GM18858 (cell line): Measurements from ENCODE around the gene FYB1.

Experiments
- ATAC-seq: cut with Tn5 transposase; IDR thresholded peaks from one replicate; pipeline ENCODE4 v1.9.1; 2021; ENCODE audit not compliant: unreplicated experiment

FYB1 gene

DNA sequence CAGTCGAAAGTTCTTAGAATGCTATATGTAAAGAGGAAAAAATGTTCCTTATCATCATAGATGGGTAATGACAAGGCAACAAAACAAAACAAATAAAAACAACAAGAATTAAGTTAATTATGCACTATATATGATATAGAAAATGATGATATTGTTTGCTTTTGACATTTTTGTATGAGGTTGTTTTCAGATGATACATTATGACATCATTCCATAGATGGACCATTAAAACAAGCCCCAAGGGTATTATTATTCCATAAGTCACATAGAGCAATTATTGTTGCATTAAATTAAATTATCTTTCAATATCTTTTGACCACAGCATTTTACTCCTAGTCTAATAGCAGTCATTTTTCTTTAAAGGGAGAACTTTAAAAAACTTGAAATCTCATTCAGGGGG, 88.6 kb downstream of the FYB1 start:
- no peak for ATAC-seq

DNA sequence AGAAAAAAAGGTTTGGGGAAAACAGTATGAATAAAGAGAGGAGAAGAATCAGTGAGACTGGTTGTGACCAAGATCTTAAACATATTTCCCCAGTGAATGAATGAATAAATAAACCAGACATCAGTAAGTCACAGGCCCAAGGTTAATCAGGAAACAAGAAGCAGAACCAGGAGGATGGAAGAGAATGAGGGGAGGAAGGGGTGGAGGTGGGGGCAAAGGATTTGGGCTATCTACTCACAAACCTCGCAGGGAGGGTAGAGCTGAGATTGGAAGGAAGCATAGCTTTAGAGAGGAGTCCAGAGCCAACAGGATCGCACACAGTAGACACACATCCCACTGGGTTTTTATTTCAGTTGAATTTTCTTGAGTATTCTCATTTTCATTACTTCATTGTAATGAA, 97.4 kb downstream of the FYB1 start:
- no peak for ATAC-seq

- ATAC-seq, result no peak
Measured at GRCh38 chr5:39121315-39121714, 98.0 kb downstream of the FYB1 start.

DNA sequence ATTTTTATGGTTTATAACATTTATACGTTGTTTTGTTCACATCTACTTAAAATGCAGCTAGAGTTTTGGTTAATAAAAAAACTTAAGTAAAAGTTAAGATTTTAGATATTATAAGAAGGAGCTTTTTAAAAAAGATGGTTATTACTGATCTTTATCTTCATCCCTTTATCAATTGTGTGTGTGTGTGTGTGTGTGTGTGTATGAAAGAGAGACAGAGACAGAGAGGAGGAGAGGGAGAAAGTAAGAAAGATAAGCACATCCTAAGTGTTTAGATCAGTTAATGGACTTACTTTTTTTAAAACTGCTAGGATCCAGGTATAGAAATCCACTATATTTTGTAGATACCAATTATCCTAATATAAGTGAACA, 99.3 kb downstream of the FYB1 start:
- no peak for ATAC-seq

DNA sequence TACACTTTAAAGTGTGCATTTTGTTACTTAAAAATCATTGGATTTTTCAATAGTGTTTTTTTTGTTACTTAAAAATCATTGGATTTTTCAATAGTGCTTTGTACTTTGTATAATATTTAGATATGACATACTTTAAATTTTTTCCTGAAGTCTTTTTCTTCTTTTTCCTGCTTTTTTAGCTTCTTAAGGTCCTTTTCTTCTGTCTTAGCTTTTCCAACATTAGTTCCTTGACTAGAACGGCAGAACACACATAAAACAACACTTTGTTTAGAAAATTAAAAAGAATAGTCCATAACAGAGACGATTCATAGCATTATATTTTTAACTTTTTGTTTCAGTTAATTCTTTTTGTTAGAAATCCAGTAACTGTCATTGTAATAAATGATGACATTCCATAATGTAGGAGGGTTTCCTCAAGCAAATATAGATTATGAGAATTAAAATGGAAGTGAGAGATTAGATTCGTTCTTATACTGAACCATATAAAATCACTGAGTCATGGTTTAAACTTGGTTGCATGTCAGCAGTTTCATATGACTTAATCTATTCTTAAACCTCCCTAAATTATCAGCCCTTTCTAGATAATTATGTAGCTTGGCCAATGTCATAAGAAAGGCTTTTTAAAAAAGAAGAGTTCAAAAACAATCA, 99.8 kb downstream of the FYB1 start:
- ATAC-seq, result no peak

GRCh38 chr5:39118638-39119037, 100.7 kb downstream of the FYB1 start:
- ATAC-seq, result no peak

DNA sequence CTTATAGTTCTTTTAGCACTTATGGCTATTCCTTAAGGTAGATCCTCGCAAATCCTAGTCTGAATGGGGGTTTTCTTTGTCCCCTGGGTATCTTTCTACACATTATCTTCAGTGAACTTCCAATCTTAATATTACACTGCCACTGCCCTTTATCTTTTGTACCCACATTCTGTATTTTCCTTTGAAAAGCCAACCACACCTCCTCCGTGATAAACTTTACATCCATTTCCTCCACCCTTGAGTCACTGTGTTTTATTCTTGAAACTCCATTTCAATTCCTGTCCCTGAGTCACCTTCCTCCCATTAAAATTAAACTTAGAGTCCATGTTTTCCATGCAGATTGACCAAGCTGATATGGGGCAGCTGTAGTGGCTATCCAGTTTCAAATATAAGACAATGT, 102.0 kb downstream of the FYB1 start:
- no peak for ATAC-seq

- ATAC-seq, result no peak
Measured at GRCh38 chr5:39116344-39117170, 102.8 kb downstream of the FYB1 start.

GRCh38 chr5:39115644-39116343, 103.6 kb downstream of the FYB1 start:
- no peak for ATAC-seq

GRCh38 chr5:39114155-39114554, 105.2 kb downstream of the FYB1 start:
- ATAC-seq, result no peak

- ATAC-seq, result no peak
Measured at GRCh38 chr5:39113354-39113953, 105.9 kb downstream of the FYB1 start.

DNA sequence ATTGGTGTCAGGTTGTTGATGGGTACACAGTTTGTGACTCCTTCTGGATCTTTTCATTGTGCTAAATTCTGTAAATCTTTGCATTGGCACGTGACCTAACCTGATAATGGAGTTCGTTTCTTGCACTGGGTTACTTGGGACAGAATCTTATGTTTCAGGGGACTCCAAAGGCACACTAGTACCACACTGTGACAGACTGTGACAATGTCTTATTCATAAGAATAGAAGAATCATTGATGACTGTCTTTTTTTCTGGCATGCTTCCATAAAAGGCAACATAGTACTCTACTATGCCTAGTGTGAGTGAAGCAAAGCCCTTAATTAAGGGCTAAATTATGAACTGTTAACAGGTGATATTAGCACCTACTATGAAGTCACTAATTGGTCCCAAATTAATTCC, 109.8 kb downstream of the FYB1 start:
- ATAC-seq, result no peak

DNA sequence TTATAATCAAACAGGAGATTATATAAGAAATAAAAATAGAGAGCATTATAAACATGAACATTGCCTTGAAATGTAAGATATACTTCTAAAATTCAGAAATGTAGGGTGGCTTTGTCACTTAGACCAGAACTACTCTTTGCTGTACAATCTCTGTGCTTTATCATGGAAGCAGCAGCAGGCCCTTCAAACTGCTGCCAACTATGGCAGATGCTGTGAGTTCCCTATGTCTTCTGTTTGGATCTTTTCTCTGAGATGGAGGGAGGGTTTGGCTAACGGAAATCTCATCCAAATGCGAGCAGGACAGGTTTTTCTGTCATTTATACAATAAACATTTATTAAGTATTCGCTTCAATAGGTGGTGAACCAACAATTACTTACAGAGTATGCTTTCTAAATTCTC, 110.4 kb downstream of the FYB1 start:
- ATAC-seq, result no peak

DNA sequence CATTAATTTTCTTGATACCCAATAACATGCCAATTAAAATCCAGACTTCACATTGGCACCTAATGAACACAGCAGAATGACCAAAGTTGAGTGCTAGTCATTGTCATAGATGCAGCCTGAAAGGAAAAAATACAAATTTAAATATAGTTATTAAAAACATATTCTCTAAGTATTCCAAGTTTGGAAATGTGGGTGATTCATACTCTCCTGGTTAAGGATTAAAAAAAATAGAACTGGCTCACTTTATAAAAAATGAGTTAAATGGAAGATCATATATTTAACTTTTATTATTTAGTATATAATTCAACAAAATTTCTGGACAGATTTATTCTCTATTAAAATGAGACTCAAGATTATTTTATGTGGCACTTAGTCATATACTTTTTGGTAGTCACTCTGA, 112.0 kb downstream of the FYB1 start:
- no peak for ATAC-seq

DNA sequence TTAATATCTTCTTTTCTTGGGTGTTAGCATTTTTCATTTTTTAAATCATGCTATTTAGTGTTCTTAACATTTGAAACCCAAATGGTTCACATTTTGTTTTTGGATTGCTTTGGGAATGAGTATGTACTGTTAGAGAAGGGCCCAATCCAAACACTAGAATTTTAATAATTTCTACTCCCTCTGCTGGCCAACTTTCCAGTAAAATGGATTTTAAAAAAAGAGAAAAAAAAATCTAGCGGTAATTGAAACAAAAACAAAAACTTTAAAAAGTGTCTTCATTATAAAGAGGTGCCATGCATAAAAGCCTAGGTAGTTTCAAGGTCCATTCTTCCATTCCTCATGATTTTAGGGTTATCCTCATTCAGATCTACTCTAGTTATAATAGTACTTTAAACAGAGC, 113.0 kb downstream of the FYB1 start:
- ATAC-seq, result no peak

DNA sequence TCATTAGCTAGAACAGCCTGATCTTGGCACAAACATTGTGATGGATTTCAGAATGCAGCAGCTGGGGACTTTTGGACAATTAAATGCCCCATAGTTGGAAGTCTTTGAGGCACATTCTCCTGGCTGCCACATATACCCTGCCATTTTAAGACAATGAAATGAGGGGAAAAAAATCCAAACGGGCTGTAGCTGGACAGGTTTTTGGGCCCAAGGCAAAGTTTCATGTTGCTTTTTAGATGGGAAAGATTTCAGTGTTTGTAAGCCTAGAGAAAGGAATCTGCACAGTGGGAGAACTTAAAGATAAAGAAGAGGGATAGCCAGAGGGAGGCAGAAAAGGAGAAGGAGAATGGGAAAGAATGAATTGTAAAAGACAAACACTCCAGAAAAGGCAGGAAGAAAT, 115.1 kb downstream of the FYB1 start:
- ATAC-seq, result no peak

GRCh38 chr5:39102684-39103155, 116.6 kb downstream of the FYB1 start:
- no peak for ATAC-seq

- ATAC-seq, result no peak
Measured at GRCh38 chr5:39100851-39101396, 118.4 kb downstream of the FYB1 start.

DNA sequence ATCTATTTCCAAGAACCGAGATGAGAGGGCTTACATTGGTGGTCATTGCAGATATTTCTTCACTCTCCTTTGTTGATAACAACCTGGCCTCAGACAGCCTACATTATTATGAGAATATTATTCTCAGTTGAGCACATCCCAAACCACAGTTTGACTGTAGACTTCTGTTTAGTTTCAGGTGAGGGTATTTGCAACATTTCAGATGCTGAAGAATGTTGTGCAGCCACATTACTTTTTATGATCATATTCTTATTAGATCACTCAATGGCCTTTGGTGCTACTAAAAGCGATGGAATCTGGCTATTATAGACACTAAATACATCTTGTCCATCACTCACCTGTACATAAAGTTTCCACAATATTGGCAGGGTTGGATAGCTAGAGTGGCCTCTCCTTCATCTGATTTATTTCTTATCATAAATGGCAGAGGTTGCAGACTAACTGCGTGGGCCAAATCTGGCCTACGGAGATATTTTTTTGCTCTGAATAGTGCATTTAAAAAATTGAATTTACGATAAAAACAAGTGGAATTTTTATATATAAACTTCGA, 119.0 kb downstream of the FYB1 start:
- ATAC-seq, result no peak

DNA sequence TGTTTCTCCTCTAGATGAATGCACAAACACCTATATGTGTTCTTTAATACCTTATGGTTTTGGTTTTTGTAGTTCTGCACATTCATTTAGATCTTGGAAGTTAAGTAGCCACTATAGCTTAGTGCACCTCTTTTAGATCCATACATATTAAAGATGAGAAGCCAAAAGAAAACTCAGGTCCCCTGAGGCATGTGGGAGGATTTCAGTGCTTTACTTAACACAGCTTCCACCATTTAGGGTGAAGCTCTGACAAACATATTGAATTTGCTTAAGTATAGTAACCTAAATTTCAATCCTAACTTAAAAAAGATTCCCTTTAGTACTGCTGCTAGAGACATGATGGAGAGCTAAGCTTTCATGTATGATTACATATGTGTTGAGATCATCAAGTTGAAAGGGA, 119.5 kb downstream of the FYB1 start:
- ATAC-seq, result no peak

GRCh38 chr5:39093352-39093751, 126.0 kb downstream of the FYB1 start:
- no peak for ATAC-seq
